GM12864 (cell line): ENCODE results near the gene CFAP410.

Experiments used
- DNase-seq: peaks from one replicate; pipeline ENCODE4 v3.0.0-alpha.2; 2011; ENCODE audit warnings: low read depth
- H3K4me3 ChIP-seq: 2 replicates; pipeline ENCODE4 v1.5.1; 2011; ENCODE audit warnings: mild to moderate bottlenecking, low read depth, low read length, control low read depth
- CTCF ChIP-seq: IDR thresholded peaks from 2 replicates; pipeline ENCODE4 v1.5.1; 2011; ENCODE audit warnings: low read depth, mild to moderate bottlenecking, moderate library complexity, low read length, control low read depth, inconsistent platforms; ENCODE audit errors: missing control alignments

Gene CFAP410

GRCh38 chr21:44325386-44326271 is 13.6 kb downstream of the CFAP410 start:
- no peak for TF ChIP-seq CTCF
- H3K4me3 ChIP-seq: no peak overlapping the region
- DNase-seq: no peak

GRCh38 chr21:44324854-44325107 is 14.4 kb downstream of the CFAP410 start:
- TF ChIP-seq CTCF: no peak
- no peak for DNase-seq
- H3K4me3 ChIP-seq: no peak overlapping the region

- DNase-seq: no peak
- no peak overlapping the region for H3K4me3 ChIP-seq
- no peak for TF ChIP-seq CTCF
Measured at GRCh38 chr21:44324106-44324853, 14.9 kb downstream of the CFAP410 start.

GRCh38 chr21:44323591-44323990 is 15.6 kb downstream of the CFAP410 start:
- no peak overlapping the region for H3K4me3 ChIP-seq
- no peak for DNase-seq
- TF ChIP-seq CTCF: no peak

- DNase-seq: no peak
- no peak overlapping the region for H3K4me3 ChIP-seq
- TF ChIP-seq CTCF: no peak
Measured at GRCh38 chr21:44322621-44323325, 16.4 kb downstream of the CFAP410 start.

- no peak overlapping the region for H3K4me3 ChIP-seq
- no peak for TF ChIP-seq CTCF
- no peak for DNase-seq
Measured at GRCh38 chr21:44321846-44322450, 17.2 kb downstream of the CFAP410 start.
